Measurements from ENCODE around the gene RBM15.

Gene RBM15, protein sequence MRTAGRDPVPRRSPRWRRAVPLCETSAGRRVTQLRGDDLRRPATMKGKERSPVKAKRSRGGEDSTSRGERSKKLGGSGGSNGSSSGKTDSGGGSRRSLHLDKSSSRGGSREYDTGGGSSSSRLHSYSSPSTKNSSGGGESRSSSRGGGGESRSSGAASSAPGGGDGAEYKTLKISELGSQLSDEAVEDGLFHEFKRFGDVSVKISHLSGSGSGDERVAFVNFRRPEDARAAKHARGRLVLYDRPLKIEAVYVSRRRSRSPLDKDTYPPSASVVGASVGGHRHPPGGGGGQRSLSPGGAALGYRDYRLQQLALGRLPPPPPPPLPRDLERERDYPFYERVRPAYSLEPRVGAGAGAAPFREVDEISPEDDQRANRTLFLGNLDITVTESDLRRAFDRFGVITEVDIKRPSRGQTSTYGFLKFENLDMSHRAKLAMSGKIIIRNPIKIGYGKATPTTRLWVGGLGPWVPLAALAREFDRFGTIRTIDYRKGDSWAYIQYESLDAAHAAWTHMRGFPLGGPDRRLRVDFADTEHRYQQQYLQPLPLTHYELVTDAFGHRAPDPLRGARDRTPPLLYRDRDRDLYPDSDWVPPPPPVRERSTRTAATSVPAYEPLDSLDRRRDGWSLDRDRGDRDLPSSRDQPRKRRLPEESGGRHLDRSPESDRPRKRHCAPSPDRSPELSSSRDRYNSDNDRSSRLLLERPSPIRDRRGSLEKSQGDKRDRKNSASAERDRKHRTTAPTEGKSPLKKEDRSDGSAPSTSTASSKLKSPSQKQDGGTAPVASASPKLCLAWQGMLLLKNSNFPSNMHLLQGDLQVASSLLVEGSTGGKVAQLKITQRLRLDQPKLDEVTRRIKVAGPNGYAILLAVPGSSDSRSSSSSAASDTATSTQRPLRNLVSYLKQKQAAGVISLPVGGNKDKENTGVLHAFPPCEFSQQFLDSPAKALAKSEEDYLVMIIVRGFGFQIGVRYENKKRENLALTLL

DNA sequence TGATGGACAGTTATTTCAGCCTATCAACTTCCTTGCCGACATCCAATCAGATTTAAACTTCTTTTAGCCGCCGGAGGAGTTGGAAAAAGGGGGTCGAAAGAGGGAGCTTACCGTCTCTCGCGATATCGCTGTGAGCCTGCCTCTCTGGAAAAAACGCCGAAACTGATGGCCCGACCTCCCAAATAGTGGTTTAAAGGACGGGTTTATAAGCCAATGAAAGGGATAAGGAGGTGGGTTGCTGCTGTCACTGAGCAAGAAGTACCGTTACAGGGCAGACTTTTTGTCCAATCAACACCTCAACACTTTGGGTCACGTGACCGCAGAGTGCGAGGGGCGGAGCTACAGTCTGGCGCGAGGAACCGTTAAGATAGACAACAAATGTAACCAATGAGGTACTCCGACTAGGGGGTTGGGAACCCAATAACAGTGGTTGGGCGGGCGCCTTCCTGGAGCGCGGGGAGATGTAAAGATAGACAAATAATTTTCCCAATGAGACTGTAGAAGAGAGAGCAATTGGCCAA lies at the start of gene RBM15:
RBM15 (plus strand) TSS at position 492 of the 521 bp plus-strand sequence; CDS start at position 521, 29 bp downstream.
- peak; percentile 100 for DNase-seq

DNA sequence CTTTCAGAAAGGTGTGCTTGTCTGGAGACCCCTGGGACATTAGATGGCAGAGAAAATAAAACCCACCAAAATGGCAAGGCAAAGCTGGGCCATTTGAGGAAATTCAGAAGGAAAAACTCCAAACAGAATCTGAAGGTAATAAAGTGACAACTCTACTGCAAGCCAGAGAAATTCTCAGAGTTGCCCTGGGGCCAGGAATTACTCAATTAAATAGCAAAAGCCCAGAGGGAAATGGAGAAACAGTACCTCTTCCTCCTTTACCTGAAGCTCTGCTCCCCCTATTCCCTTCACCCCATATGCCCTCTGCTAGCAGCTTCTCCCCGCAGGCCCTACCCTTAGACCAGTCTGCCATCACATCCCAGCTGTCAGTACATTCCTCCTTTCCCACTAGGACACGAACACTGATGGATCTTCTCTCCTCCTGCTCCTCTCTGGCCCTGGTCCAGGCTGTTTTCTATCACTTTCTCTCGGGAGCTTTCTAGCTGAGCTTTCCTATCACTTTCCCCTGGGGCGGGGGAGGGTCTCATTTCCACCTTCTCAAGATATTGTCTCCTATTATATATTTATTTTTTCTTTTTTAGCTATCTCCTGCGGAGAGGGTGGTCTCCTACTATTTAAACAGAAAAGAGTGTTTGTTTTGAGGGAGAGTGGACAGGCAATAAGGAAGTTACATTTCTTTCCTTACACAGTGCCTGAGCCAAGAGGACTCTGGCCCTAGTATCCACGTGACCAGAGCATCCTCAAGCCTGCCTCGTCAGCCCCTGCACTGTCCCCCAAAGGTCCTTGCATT lies 47.7 kb upstream of the RBM15 start:
- peak; percentile 17 to 28 for DNase-seq

DNA sequence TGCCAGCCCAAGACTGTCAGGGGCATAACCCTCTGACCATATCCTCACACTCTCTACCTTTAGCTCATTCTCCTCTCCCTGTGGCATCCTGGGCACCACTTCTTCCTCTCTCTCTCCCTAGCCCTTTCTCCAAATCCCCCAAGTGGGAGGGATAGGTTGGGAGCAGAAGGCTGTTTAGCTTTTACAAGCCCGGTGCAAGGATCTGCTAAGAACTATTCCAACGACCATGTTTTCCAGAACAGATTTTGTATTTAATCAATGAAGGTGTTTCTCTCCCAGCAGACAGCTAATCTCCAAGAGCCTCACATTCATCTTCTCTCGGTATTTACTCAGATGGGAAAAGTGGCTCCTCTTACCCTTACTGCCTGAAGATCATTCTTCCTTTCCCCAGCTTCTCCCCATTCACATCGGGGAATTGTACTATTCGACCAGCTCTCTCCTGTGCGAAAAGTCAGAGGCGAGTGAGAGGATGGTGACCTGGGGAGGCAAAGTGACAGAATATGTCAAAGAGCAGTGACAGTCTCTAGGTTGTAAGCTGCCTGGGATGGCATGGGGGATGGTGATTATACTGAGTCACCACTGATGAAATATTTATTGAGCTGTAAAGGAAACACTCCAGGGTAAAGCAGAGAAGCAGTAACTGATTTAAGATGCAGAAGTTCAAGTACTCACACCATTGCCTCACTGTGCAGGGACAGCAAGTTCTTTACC lies 47.0 kb upstream of the RBM15 start:
- DNase-seq: peak; percentile 61 to 68

DNA sequence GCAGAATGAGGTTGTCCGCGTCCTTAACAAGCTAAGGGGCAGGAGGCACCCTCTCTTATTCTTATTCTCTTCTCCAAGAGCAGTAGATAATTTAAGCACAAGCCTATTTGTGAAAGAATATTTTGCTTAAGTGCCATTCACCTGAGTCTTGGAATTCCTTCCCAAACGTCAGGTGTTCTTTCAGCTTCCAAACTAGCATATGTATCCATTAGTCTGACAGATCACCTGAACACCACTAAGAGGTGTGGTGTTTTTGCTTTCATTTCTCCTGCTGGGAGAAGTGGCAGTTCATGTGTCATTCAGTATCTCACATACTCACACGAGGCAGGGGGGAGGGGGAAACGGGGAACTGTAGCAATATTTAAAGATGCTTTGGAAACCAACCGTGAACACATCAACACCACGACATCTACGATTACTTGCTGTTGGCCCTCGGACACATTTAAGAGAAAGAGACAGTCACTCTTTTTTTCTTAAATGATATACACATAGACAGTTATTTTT lies 45.5 kb upstream of the RBM15 start:
- DNase-seq: peak in 1 of 2 experiments; percentile 14

DNA sequence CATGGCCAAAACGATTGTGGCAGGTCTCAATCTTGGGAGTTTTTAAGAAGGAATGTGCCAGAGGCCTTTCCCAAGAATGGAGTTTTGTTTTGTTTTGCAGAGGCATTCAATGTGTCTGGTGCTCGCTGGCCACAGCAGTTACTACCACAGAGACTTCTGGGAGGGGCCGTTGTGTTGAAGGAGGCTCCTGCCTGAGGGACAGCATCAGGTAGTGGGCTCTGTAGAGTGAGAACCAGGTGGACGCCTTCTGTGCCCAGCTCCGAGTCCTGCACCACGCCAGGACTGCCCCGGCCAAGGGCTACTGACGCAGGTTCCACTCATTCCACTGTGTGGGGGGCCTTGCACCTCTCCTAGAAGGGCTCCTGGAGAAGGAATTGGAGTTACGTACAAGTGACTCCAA lies 44.9 kb upstream of the RBM15 start:
- DNase-seq: no peak

DNA sequence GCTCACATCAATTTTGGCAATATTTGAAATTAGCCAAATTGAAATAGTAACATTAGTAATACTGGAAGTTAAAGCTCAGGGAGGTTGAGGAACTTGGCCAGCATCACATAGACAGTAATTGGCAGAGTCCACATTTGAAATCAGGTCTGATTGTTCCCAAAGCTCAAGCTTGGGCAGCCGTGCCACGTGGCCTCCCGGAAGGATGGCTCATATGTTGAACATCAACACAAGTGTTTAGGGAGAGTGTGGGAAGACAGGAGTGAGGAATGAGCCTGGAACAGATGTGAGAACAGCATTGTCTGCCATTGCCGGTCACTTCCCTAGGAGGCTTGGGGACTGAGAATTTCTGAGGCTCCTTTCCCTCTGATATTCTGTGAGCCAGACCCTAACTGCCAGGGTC lies 40.2 kb upstream of the RBM15 start:
- no peak for DNase-seq

DNA sequence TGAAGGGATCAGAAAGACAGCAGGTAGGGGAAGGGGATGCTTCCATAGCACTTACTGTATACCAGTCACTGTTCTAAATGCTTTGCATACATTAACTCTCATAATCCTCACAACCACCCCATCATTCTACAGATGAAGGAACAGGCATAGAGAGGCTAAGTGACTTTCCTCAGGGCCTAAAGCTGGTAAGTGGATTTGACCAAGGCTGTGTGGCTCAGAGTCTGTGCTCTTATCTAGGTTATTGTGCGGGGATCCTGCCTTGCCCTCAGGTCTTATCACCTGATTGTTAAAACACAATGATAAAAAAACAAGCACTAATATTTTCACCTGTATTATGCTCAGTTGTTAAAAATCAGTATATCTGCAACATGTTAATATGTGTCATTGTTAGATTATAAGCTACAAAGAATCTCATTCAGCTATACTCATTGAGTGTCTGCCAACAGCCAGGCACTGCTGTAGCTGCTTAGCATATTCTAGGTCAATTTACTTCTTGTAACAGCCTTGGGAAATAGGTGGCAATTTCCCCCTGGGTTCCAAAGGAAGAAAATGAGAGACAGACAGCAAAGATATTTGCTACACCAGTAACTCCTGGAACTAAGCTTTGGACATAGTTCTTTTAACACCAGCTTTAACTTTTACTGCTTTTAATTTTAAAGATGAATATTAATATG lies 38.6 kb upstream of the RBM15 start:
- no peak for DNase-seq

DNA sequence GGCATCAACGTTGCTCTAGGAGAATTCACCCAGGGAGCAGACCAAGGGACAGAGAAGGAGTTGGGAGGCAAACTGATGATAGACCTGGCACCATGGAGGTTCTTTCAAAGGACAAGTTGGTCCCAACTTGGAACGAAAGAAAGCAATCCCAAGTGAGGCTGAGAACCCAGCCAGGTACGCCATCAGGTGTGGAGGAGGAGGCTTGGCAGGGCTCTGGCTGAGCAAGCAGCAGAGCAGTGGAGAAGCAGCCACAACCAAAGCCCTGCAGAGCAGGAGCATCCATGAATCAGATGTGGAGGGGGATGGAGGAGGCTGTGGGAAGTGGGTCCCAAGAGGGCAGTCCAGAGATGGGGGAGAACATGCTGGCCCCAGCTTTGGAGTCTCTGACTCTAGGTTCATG lies 36.3 kb upstream of the RBM15 start:
- DNase-seq: no peak

DNA sequence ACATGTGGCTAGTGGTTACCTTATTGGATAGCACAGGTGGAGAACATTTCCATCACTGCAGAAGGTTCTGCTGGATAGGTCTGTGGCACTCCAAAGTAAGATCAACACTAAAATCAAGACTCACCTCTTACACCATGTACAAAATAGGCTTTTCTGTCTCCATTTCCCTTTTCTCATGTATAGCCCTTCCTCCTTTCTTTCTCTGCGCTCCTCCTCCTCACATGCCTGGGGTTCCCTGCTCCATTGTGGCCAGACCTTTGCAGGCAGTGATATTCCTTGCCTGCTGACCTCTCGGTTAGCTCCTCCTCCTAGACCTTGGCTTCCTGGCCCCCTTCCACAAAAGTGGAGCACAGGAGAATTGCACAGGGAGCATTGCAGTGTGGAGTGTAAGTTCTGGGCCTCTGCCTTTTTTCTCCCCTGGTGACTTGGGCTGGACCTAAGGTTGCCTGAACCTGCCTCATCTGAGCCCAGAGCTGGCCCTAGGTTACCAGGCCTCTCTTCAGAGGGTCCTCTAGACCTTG lies 33.2 kb upstream of the RBM15 start:
- DNase-seq: peak; percentile 5 to 15

DNA sequence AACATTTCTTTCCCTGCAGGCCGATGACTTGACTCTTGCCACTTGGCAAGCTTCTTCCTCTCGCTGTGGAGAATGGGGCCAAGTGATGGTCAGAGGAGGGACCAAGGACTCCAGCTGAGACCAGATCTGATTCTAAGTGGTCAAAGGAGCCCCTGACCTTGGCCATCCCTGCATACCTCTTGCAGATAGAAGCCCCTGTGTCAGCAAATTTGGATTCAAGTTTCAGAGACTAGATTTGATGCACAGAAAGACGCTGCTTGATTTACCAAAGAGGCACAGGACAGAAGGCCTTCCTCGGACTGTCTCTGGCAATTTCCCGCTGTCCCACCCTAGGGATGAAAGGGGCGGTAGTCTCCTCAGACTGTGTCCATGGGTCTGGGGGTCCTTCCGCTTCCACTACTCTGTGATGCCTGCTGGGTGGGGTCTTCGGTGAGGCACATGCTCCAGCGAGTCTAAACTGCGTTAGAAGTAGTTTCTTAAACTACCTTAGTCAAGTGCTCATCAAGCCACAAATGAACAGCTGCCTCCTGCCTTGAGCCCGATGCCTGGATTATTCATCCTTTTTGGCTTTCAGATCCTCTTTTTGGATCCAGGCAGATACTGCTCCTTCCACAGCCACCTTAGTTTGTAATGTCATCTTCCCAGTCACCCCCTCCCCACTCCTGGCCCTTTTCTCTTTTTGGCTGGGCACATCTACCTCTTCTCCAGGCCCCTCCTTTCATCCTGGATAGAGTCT lies 31.8 kb upstream of the RBM15 start:
- no peak for DNase-seq

DNA sequence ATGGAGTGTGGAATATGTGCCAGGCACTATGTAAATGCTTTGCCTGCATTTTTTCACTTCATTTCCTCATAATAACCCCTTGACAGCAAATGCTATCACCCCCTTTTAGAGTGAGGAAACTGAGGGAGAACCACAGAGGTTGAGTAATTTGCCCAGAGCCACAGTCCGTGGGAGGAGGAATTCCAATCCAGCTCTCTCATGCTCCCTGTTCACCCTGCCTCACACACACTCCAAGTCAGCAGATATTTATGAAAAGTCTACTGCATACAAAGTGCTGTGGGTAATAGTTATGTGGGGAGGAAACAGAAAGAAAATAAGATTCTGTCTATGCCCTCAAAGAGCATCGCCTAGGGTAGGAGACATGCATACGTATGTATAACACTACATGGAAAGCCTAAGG lies 30.9 kb upstream of the RBM15 start:
- DNase-seq: no peak

DNA sequence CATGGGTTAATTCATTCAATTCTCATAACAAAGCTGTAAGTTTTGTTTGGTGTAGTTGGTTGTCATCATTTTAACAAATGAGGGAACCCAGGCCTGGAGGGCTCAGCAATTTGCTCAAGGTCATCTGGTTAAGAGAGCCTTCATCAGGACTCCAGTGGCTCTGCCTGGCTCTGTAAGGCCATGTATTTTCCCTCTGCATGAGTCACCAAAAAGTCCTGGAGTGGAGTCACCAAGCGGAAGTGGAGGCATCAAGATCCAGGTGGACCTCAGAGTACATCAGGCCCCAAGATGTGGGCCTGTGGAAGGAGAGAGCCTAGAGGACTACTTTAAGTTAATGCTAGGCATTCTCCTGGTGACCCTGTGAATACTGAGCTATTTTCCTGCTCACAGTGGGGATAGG lies 30.0 kb upstream of the RBM15 start:
- DNase-seq: no peak

DNA sequence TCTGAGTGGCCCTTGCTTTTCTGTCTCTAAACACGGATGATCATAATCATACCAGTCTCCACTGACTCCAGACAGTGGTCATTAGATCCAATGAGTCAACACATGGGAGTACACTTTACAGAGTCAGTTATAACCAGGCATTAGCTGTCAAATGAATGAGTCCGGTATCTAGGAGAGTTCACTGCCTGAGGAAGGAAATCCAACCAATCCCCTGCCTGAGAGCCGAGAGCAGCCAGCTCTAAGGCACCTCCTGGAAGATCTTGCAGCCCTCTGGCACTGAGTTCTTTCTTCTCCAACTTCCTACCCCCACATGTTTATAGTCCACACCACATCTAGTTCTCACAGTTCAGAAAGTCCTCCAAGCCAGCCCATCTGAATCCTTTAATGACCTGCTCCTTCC lies 29.4 kb upstream of the RBM15 start:
- no peak for DNase-seq

DNA sequence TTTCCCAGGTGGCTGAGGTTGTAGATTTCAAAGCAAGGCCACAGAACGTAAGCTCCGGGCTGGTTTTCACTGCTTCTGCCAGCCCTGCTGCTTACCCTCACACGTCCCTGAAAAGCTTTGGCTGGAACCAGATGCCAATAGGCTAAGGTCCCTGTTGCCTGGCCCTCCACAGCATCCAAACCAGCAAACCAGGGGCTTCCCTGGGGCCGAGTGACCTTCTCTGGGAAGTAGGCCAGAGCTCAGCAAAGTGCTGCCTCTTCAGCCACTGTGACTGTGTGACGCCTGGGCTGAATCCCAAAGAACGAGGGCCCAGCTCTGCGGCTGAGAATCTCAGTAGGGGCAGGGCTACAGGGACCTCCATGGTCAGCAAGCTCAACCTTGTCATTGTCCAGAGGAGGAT lies 28.9 kb upstream of the RBM15 start:
- DNase-seq: no peak

DNA sequence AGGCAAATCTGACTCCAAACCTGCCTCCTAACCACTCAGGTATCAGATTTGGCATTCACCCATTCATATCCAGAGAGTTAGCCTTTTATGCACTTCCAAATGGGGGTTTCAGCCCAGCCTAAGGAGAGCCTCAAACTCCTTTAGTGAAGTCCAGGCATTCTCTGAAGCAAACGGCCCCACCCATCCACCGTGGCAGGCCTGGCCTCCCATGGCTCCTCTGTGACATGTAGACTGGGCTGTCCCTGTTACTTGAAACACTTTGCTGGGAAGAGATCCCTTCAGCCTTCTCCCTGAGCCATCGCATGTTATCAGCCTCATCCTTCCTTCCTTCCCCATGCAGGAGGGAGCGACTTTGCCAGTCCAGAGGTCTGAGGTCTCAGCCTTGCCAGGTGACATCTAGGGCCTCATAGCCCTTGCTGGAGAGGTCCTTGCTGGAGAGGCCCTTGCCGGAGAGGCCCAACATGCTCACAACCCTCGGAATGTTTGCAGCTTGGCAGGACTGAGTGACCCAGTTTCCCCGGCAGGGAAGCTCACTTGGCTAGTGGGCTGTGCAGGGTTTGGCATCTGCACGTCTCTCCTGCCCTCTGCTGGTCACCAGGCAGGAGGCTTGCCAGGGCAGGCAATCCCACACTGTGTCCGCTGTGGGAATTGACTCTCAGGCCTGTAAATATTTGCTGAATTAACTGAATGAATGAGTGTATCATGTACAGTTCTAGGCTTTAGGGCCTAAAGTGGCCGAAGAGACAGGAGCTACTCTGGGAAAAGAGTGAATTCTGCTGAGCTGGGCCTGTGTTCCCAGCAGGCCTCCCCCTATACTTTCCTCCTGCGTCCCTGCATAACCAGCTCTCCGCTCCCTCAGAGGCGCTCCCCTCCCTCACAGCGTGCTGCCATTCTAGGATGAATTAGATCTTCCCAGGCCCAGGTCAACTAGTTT lies 26.7 kb upstream of the RBM15 start:
- DNase-seq: peak; percentile 47 to 52

DNA sequence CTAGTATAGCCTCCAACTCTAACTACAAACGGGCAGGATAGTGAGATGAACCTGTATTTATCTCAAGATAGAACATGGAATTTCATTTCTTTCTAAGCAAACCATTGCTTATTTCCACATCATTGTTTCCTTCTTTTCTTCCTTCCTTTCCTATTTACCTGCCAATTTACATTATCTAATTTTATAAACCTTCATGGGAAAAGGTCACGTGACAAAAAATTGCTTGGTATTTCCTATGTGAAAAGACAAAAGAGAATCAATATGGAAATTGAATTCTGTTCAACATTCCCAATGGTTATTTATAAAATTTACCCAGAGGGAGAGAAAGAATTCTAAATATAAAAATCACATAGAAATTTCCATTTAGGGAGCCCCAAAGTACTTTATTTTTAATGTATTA lies 22.4 kb upstream of the RBM15 start:
- no peak for DNase-seq

DNA sequence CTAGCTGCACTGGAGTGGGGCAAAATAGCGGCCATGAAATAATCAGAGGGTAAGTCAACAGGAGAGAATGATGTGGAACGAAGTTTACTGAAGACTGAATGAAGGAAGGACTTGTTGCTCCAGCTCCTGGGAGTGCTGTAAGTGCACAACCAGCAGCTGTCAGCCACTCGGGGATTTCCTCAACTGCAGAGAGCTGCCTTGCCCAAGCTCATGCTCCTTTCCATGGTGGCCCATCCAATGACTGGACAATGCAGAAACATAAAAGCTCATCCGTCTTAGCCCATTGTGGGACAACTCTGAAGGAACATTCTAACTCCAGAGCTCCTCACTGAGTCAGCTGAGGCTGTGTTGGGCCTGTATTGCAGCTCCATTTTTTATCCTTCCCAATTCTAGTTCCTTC lies 21.1 kb upstream of the RBM15 start:
- DNase-seq: no peak

DNA sequence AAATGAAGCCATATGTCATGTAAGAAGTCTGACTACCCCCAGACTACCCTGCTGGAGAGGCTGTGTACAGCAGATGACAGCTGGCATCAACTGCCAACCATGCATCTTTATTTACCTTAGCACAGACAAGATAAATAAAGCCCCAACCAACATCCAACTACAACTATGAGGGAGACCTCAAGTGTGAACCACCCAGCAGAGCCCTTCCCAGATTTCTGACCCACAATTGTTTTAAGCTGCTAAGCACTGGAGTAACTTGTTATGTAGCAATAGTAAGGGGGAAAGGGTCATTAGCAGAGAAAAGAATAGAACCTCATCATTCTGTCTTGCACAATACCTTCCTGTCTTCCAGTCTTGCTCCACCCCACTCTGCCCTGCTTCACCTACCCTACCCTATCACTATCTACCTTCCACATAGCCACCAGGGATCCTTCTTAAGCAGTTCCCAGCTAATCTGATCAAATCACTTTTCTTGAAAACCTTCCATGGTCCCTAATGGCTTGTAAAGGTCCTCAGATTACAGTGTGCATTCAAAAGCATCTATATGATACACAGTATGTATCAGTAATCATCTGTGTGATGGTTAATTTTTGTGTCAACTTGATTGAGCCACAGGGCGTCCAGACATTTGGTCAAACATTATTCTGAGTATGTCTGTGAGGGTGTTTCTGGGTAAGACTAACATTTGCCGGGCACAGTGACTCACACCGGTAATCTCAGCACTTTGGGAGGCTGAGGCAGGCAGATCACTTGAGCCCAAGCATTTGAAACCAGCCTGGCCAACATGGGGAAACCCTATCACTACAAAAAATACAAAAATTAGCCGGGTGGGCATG lies 19.6 kb upstream of the RBM15 start:
- DNase-seq: peak; percentile 35 to 59
